Breast epithelium (tissue), 4 donors: ENCODE measurements around the gene CPNE7. TPM values are rescaled to one million over a fixed set of nuclear protein-coding genes. Genes with fewer than 3 reads are reported as not detected.
"Not testable (repeated sequence)": the region's sequence is repeated elsewhere in the genome, so short reads cannot be mapped to it uniquely, and the experiment has no call there.

Source experiments
- DNase-seq, 2 donors: peaks; one replicate each; pipeline ENCODE4 v3.0.0-alpha.2; 2019; ENCODE audit warnings: low spot score in 2 of 2
- H3K27ac ChIP-seq, 2 donors: fragments of 200-600 bp; sonication (generic) in 1 of 2; one replicate each; pipeline ENCODE4 v1.5.1; 2016 to 2019; ENCODE audit warnings: mild to moderate bottlenecking in 1 of 2
- H3K27me3 ChIP-seq, 2 donors: fragments of 200-600 bp; sonication (generic) in 1 of 2; one replicate each; pipeline versions ENCODE4 v1.5.1 to v1.6.0; 2017 to 2019; ENCODE audit warnings: control low read depth in 1 of 2, mild to moderate bottlenecking in 1 of 2
- H3K36me3 ChIP-seq: fragments of 200-600 bp; one replicate; pipeline ENCODE4 v1.5.1; 2019
- H3K4me1 ChIP-seq, 2 donors: fragments of 200-600 bp; sonication (generic); one replicate each; pipeline ENCODE4 v1.5.1; 2016 to 2019; ENCODE audit warnings: control low read depth in 1 of 2
- H3K4me3 ChIP-seq, 3 donors: fragments of 200-600 bp; sonication (generic); 1 replicate in 2 of 3; 2 replicates in 1 of 3; pipeline ENCODE4 v1.5.1; 2016 to 2019; ENCODE audit warnings: mild to moderate bottlenecking in 3 of 3, moderate library complexity in 2 of 3
- H3K9me3 ChIP-seq, 2 donors: fragments of 200-600 bp; sonication (generic) in 1 of 2; one replicate each; pipeline ENCODE4 v1.5.1; 2016 to 2019; ENCODE audit warnings: control low read depth in 1 of 2
- CTCF ChIP-seq, 3 donors: fragments of 450-650 bp; IDR thresholded peaks; one replicate each; pipeline ENCODE4 v1.5.1; 2016 to 2017; ENCODE audit warnings: antibody characterized with exemption in 3 of 3, mild to moderate bottlenecking in 3 of 3, moderate library complexity in 3 of 3
- POLR2A ChIP-seq: fragments of 450-650 bp; IDR thresholded peaks from one replicate; pipeline ENCODE4 v1.6.1; 2016; ENCODE audit warnings: antibody characterized with exemption, mild to moderate bottlenecking, moderate library complexity
- POLR2AphosphoS5 ChIP-seq, 3 donors: sonication (generic); formaldehyde crosslinking; IDR thresholded peaks; one replicate each; pipeline ENCODE4 v1.6.1; 2017; ENCODE audit warnings: antibody characterized with exemption in 3 of 3
- intact Hi-C: fragments of 100-400 bp; cut with DNase I; formaldehyde crosslinking; loops from one replicate; pipeline ENCODE4 v1.15.1; 2023; ENCODE audit warnings: low total_unique reads
- total RNA-seq, 3 donors: library from RNA; depleted of rRNA; stranded (reverse); fragments of >200 nt; gene quantifications; one replicate each; pipeline ENCODE4 v1.1.0, GENCODE V29; 2016

The CPNE7 gene
- total RNA-seq, 3 donors from 2014 or later: 1.2 to 4.9 TPM; not detected in 1

GRCh38 chr16:89567656-89568594 is 7.6 kb upstream of the CPNE7 start:
- Histone ChIP-seq H3K27ac (no peak overlapping the region), H3K4me3 (no peak overlapping the region), H3K4me1 (peaks cover 13 to 14% of the 10 kb centered on the region in 2 donors), H3K27me3 (peaks cover 0 to 28% of the 10 kb centered on the region in 2 donors), H3K36me3 (no peaks in the 10 kb centered on the region), H3K9me3 (no peaks in the 10 kb centered on the region)
- intact Hi-C loops: no loop called here
- no peak for TF ChIP-seq POLR2AphosphoS5 (IDR thresholded peaks at IDR 0.05)
- no peak for TF ChIP-seq POLR2A
- no peak for TF ChIP-seq CTCF (IDR thresholded peaks at IDR 0.05)
- no peak for DNase-seq

GRCh38 chr16:89569506-89570341 is 5.8 kb upstream of the CPNE7 start:
- peaks cover 3 to 41% of the 10 kb centered on the region in 2 donors for H3K27me3 ChIP-seq
- no peak for DNase-seq
- no peak for TF ChIP-seq POLR2A
- no peak for TF ChIP-seq CTCF (IDR thresholded peaks at IDR 0.05)
- no peak for TF ChIP-seq POLR2AphosphoS5 (IDR thresholded peaks at IDR 0.05)
- no peaks in the 10 kb centered on the region for H3K36me3 ChIP-seq
- no peak overlapping the region for H3K4me3 ChIP-seq
- no peaks in the 10 kb centered on the region for H3K9me3 ChIP-seq
- H3K27ac ChIP-seq: no peak overlapping the region
- peaks cover 16 to 20% of the 10 kb centered on the region in 2 donors for H3K4me1 ChIP-seq
- intact Hi-C loops: no loop called here

GRCh38 chr16:89570342-89570923 is 5.1 kb upstream of the CPNE7 start:
- no peaks in the 10 kb centered on the region for H3K9me3 ChIP-seq
- peaks cover 17 to 21% of the 10 kb centered on the region in 2 donors for H3K4me1 ChIP-seq
- TF ChIP-seq POLR2AphosphoS5 (IDR thresholded peaks at IDR 0.05): no peak
- TF ChIP-seq CTCF (IDR thresholded peaks at IDR 0.05): no peak
- TF ChIP-seq POLR2A: no peak
- no peak overlapping the region for H3K27ac ChIP-seq
- intact Hi-C loops: no loop called here
- H3K4me3 ChIP-seq: no peak overlapping the region
- no peaks in the 10 kb centered on the region for H3K36me3 ChIP-seq
- H3K27me3 ChIP-seq: peaks cover 10 to 48% of the 10 kb centered on the region in 2 donors
- DNase-seq: no peak

- H3K9me3 ChIP-seq, H3K4me3 ChIP-seq, H3K36me3 ChIP-seq, H3K27ac ChIP-seq, intact Hi-C loops, DNase-seq: not testable (repeated sequence)
- Histone ChIP-seq H3K4me1 (peaks cover 11 to 15% of the 10 kb centered on the region in 2 donors), H3K27me3 (peaks cover 12 to 52% of the 10 kb centered on the region in 2 donors)
These were observed 4.5 kb upstream of the CPNE7 start for GRCh38 chr16:89570983-89571598.

- Histone ChIP-seq H3K4me1 (peaks cover 8 to 12% of the 10 kb centered on the region in 2 donors), H3K27ac (no peak overlapping the region), H3K4me3 (no peak overlapping the region), H3K27me3 (peaks cover 13 to 58% of the 10 kb centered on the region in 2 donors), H3K9me3 (no peaks in the 10 kb centered on the region), H3K36me3 (no peaks in the 10 kb centered on the region)
- TF ChIP-seq POLR2AphosphoS5 (IDR thresholded peaks at IDR 0.05): no peak
- TF ChIP-seq POLR2A: no peak
- no peak for TF ChIP-seq CTCF (IDR thresholded peaks at IDR 0.05)
- intact Hi-C loops: no loop called here
- no peak for DNase-seq
These were observed 3.9 kb upstream of the CPNE7 start for GRCh38 chr16:89571636-89572035.
